HG03520 (cell line): ENCODE measurements around the gene PFAS.

Source experiments
- ATAC-seq: cut with Tn5 transposase; IDR thresholded peaks from one replicate; pipeline ENCODE4 v1.9.1; 2021; ENCODE audit warnings: mild to moderate bottlenecking, moderate library complexity; ENCODE audit not compliant: unreplicated experiment

PFAS gene

DNA sequence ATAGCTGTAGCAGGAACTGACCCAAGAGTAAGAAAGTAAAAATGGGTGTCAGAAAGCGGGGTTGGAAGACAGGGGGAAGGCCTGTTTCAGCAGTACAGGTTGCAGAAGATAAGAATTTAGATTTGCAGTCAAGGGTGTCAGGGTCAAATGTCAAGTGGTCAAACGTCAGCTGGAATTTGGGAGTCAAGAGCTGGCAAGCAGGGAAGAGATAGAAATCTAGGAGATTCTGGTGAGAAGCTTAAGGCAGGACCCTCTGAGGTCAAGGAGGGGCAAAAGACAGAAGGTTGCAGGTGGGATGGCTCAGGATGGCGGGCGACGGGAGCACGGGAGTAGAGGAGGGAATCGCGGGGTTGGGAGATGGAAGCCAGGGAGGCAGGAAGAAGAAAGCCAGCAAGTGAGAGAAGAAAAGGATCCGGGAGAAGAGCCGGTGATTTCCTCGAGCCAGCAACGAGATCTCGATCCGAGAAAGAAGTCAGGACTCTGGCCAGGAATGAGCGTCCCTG lies 45.8 kb downstream of the PFAS start:
- no peak for ATAC-seq

DNA sequence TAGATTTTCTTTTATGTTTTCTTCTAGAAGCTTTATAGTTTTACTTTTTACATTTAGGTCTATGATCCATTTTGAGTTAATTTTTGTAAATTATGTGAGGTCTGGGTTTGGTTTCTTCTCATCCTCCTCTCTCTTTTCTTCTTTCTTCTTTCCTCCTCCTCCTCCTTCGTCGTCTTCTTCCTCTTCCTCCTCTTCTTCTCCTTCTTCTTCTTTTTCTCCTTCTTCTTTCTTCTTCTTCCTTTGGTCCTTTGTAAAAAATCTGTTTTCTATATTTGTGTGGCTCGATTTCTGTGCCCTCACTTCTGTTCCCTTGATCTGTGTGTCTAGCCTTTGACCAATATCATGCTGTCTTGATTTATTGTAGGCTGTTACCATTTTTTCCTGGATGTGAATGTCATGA lies 51.1 kb downstream of the PFAS start:
- ATAC-seq = no peak

DNA sequence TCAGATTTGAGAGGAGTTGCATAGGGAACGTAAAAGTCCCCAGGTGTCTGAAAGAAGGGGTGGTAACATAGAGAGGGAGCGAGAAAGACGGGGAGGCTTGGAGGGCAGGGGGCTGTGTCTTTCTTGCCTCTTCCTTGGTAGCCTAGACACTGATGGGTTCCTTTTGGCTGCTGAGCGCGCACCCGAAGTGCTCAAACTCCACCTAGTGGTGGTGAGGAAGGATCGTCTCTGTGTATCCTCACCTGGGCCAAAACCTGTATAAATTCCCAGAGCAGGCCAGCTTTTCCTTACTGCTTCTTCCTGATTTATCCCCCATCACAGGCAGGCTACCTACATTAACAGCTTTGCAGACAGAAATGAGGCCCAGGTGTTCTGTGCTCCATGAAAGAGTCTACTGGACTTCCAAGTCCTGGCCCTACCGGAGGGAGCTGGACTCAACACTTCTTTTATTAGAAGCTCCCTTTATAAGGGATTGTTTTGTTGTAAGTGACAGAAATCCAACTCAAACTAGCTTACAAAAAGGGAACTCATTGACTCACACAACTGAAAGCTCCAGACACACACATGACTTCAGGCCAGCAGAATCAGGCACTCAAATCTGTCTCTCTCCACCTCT lies 51.6 kb downstream of the PFAS start:
- ATAC-seq = no peak

DNA sequence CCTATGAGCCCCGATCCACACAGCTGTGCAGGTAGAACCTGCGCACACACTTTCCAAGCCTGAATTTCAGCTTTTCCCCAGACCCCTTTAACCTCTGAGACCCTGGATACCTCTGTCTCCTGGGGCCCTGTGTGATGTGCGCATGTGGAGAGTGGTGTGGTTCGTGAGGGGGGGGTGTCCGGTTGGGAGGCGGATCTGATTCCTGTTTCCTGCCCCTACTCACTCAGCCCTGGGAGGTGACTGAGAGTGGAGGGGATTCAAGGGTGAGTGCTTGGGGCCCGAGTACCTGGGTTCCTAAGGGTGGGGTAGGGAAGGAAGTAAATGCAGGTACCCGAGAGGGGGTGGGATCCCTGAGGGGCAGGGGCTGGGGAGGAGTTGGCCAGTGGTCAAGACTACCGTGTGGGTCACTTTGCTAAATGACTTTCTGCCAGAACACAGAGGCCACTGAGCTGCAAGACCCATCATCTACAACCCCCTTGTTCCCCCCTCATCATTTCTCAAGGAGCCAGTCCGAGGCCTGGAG lies 61.6 kb downstream of the PFAS start:
- ATAC-seq = no peak

DNA sequence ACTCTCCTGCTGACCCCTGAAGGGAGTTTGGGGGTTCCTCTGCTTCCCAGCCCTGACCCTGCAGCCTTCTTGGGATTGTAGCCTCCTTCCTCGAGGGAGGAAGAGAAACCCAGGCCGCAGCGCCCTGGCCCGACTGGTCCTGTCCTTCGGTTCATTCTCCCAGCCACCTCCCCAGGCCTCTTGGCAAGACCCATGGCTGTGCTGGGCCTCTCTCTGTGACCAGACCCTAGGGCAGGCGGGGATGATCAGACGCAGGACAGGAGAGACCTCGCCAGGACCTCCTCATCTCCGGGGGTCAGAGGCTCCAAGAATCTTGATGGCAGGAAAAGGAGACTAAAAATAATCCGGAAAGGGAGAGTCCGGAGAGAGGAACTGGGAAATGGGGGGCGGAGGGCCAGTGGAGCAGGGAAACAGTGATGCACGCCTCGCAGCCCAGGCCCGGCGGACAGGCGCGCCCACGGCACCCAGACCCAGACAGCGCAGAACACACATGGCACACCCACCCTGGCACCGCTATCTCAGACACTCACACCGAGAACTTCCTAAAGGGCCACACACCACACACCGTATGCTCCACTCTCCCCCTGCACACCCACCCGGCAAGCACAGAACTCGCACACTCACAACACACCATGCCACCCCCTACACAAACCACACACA lies 62.2 kb downstream of the PFAS start:
- ATAC-seq = no peak

DNA sequence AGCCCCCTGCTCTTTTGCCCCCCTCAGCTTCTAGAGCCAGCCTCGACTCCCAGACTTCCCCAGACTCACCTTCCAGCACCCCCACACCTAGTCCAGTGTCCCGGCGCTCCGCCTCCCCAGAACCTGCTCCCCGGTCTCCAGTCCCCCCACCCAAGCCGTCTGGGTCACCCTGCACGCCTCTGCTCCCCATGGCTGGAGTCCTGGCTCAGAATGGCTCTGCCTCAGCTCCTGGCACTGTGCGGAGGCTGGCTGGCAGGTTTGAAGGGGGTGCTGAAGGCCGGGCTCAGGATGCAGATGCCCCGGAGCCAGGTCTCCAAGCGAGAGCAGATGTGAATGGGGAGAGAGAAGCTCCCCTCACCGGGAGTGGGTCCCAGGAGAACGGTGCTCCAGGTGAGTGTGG lies 63.2 kb downstream of the PFAS start:
- no peak for ATAC-seq

DNA sequence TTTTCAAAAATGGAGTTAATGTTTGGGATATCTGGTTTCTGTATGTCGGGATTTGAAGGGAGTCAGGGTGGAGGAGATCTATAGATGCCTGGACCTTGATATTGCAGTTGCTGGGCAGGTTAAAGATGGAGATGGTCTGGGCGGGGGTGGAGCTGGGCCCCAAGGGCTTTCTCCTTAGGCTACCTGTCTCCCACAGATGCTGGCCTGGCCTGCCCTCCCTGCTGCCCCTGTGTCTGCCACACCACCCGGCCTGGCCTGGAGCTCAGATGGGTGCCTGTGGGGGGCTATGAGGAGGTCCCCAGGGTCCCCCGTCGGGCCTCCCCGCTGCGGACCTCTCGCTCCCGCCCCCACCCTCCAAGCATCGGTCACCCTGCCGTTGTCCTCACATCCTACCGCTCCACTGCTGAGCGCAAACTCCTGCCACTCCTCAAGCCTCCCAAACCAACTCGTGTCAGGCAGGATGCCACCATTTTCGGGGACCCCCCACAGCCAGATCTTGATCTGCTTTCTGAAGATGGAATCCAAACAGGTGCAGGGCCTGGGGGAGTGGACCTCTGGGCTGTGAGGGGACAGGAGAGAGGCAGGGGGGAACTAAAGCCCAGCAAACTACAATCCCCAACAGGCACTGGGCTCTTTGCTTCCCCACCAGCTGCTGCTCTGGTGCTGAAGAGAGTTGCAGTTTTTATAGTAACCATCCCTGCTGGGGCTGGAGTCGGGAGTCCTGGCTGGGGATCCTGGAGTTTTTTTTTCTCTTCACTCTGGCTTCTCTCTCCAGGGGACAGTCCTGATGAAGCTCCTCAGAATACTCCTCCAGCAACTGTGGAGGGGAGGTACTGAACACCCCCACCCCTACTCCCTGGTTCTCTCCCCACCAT lies 63.9 kb downstream of the PFAS start:
- no peak for ATAC-seq

DNA sequence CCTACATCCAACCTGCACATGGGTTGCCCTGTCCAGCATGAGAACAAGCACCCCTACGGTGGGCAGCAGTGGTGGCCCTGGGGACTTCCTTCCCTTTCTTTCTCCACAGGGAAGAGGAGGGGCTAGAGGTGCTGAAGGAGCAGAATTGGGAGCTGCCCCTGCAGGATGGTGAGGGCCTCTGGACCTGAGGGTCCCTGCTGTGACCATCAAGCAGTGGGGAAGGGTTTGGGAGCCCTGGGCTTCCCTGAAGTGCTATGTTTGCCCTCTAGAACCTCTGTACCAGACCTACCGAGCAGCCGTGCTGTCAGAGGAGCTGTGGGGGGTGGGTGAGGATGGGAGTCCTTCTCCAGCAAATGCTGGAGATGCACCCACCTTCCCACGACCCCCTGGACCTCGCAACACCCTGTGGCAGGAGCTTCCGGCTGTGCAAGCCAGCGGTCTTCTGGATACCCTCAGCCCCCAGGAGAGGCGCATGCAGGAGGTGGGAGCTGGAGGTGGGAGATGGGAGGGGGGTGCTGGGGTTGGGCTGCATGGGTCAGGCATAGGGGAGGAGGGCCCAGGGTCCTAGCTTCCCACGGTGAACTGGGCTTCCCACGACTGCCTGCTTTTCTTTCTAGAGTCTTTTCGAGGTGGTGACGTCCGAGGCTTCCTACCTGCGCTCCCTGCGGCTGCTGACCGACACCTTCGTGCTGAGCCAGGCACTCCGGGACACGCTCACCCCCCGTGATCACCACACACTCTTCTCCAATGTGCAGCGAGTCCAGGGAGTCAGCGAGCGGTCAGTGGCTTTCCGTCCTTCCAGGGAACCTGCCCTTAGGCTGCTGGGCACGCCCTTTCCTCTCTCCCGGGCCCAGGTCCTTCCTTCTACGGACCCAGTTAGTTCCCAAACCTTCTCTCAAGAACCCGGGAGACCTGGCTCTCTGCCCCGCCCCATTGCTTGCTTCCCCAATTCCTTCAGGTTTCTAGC lies 66.0 kb downstream of the PFAS start:
- no peak for ATAC-seq

DNA sequence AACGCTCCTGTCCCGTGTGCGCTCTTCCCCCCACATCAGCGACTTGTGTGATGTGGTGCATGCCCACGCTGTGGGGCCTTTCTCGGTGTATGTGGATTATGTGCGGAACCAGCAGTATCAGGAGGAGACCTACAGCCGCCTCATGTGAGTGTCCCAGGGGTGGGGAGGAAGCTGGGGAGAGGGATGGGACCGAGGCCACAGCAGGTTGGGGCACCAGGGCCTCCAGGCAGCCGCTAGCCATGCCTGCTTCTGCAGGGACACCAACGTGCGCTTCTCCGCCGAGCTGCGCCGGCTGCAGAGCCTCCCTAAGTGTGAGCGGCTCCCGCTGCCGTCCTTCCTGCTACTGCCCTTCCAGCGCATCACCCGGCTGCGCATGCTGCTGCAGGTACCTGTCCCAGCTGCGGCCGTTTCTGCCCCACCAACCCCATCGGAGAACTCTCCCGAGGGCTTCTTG lies 66.7 kb downstream of the PFAS start:
- no peak for ATAC-seq

DNA sequence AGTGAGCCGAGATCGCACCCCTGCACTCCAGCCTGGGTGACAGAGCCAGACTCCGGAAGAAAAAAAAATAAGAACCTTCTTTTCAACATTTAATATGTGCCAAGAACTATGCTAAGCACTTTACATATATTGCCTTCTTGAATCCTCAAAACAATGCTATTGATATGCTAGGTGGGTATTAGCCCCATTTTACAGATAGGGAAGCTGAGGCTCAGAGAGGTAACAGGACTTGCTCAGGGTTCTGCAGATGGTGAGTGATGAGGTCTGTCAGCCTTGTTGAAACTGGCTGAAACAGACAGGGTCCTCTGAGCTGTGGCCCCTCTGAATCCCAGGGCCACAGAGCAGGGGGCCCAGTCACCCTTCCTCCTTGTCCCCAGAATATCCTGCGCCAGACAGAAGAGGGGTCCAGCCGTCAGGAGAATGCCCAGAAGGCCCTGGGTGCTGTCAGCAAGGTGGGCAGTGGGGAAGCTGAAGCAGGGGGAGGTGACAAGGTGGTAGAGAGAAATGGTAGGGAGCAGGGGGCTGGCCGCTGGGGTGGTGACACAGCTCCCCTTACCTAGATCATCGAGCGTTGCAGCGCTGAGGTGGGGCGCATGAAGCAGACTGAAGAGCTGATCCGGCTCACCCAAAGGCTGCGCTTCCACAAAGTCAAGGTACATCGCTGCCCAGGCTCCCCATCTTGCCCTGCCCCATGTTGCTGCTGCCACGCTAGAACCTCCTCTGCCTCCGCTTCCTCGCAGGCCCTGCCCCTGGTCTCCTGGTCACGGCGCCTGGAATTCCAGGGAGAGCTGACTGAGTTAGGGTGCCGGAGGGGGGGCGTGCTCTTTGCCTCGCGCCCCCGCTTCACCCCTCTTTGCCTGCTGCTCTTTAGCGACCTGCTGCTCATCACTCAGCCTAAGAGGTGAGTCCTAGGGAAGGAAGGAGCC lies 69.2 kb downstream of the PFAS start:
- ATAC-seq = no peak
